Measurements from ENCODE around the gene ACVR1C.

DNA sequence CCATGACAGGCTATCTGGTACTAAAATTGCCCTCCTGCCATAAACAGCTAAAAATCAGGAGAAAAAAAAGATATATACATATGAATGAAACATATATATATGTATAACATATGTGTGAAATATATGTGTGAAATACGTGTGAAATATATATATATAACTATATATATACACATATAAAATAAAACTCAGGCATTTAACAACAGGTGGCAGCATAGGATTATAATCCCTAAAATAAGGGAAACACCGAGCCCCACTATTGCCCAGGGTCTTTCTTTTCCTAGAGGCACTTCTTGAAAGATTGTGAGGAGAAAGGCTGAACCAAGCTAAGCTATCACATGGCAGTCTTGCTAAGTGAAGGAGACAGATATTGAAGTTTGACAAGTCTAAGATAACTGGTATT is 118.9 kb downstream of the ACVR1C start:
- TF ChIP-seq, protein P1, sequence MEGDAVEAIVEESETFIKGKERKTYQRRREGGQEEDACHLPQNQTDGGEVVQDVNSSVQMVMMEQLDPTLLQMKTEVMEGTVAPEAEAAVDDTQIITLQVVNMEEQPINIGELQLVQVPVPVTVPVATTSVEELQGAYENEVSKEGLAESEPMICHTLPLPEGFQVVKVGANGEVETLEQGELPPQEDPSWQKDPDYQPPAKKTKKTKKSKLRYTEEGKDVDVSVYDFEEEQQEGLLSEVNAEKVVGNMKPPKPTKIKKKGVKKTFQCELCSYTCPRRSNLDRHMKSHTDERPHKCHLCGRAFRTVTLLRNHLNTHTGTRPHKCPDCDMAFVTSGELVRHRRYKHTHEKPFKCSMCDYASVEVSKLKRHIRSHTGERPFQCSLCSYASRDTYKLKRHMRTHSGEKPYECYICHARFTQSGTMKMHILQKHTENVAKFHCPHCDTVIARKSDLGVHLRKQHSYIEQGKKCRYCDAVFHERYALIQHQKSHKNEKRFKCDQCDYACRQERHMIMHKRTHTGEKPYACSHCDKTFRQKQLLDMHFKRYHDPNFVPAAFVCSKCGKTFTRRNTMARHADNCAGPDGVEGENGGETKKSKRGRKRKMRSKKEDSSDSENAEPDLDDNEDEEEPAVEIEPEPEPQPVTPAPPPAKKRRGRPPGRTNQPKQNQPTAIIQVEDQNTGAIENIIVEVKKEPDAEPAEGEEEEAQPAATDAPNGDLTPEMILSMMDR (IDR thresholded peaks at IDR 0.05; ENCODE audit: low read depth, low read length, poor library complexity, severe bottlenecking), result no peak
- TF ChIP-seq EZH2phosphoT487 (IDR thresholded peaks at IDR 0.05; ENCODE audit: borderline replicate concordance, low read length), result no peak

All from DOHH2 (cell line).